ENCODE data around the gene FOXK1.

DNA sequence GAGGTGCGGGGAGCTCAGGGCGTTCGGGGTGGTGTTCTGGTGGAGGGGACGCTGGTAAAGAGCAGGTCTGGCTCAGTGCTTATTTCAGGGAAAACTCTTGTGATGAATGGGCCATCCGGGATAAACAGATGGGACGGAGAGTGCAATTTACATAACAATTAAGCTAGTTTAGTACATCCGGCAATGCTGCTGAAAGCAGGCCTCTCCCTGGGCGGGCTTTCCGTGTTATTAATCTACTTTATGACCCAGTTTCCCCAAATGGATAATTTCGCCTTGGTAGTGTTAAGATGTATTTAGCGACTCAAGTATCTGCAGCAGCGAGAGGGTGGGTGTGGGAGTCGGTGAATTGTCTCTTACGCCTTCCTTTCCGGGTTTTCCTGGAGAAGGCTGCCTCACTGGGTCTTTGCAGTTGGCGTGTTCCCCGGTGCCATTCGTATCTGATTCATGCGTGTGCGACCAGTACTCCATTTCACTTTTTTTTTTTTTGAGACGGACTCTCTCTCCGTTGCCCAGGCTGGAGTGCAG is 25.2 kb downstream of the FOXK1 start:
- TF ChIP-seq, protein P1, sequence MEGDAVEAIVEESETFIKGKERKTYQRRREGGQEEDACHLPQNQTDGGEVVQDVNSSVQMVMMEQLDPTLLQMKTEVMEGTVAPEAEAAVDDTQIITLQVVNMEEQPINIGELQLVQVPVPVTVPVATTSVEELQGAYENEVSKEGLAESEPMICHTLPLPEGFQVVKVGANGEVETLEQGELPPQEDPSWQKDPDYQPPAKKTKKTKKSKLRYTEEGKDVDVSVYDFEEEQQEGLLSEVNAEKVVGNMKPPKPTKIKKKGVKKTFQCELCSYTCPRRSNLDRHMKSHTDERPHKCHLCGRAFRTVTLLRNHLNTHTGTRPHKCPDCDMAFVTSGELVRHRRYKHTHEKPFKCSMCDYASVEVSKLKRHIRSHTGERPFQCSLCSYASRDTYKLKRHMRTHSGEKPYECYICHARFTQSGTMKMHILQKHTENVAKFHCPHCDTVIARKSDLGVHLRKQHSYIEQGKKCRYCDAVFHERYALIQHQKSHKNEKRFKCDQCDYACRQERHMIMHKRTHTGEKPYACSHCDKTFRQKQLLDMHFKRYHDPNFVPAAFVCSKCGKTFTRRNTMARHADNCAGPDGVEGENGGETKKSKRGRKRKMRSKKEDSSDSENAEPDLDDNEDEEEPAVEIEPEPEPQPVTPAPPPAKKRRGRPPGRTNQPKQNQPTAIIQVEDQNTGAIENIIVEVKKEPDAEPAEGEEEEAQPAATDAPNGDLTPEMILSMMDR (IDR thresholded peaks at IDR 0.05): no peak
- TF ChIP-seq POLR2A (IDR thresholded peaks at IDR 0.05): no peak

Data from adrenal gland (tissue), 5 donors.